Measurements from ENCODE around the gene CDR2.
"Not testable (repeated sequence)": the region's sequence is repeated elsewhere in the genome, so short reads cannot be mapped to it uniquely, and the experiment has no call there.

The CDR2 gene

GRCh38 chr16:22374311-22375116 lies at the start of gene CDR2:
Gene CDR2 (minus strand): TSS chr16:22374619. CDS start chr16:22374309, 310 bp downstream.
- DNase-seq (ENCODE audit: low spot score): peak; percentile 99

GRCh38 chr16:22423716-22424115 lies 49.3 kb upstream of the CDR2 start:
- no peak for DNase-seq (ENCODE audit: low spot score)

- no peak for DNase-seq (ENCODE audit: low spot score)
Measured at GRCh38 chr16:22421136-22421535, 46.7 kb upstream of the CDR2 start.

GRCh38 chr16:22420606-22421135 lies 46.3 kb upstream of the CDR2 start:
- no peak for DNase-seq (ENCODE audit: low spot score)

- DNase-seq (ENCODE audit: low spot score): no peak
Measured at GRCh38 chr16:22419908-22420307, 45.5 kb upstream of the CDR2 start.

GRCh38 chr16:22418826-22419225 lies 44.4 kb upstream of the CDR2 start:
- no peak for DNase-seq (ENCODE audit: low spot score)

- DNase-seq (ENCODE audit: low spot score): not testable (repeated sequence)
Measured at GRCh38 chr16:22417798-22418197, 43.4 kb upstream of the CDR2 start.

GRCh38 chr16:22417019-22417418 lies 42.6 kb upstream of the CDR2 start:
- DNase-seq (ENCODE audit: low spot score): no peak

GRCh38 chr16:22413819-22414218 lies 39.4 kb upstream of the CDR2 start:
- no peak for DNase-seq (ENCODE audit: low spot score)

- DNase-seq (ENCODE audit: low spot score): no peak
Measured at GRCh38 chr16:22407486-22407885, 33.1 kb upstream of the CDR2 start.

- DNase-seq (ENCODE audit: low spot score): no peak
Measured at GRCh38 chr16:22402191-22402590, 27.8 kb upstream of the CDR2 start.

- no peak for DNase-seq (ENCODE audit: low spot score)
Measured at GRCh38 chr16:22400900-22401299, 26.5 kb upstream of the CDR2 start.

GRCh38 chr16:22397931-22398330 lies 23.5 kb upstream of the CDR2 start:
- DNase-seq (ENCODE audit: low spot score): no peak

- no peak for DNase-seq (ENCODE audit: low spot score)
Measured at GRCh38 chr16:22397464-22397863, 23.0 kb upstream of the CDR2 start.

- no peak for DNase-seq (ENCODE audit: low spot score)
Measured at GRCh38 chr16:22395960-22396359, 21.5 kb upstream of the CDR2 start.

- DNase-seq (ENCODE audit: low spot score): no peak
Measured at GRCh38 chr16:22394121-22394520, 19.7 kb upstream of the CDR2 start.

- no peak for DNase-seq (ENCODE audit: low spot score)
Measured at GRCh38 chr16:22388101-22388644, 13.8 kb upstream of the CDR2 start.

GRCh38 chr16:22386976-22387375 lies 12.6 kb upstream of the CDR2 start:
- no peak for DNase-seq (ENCODE audit: low spot score)

GRCh38 chr16:22385196-22385595 lies 10.8 kb upstream of the CDR2 start:
- no peak for DNase-seq (ENCODE audit: low spot score)

- DNase-seq (ENCODE audit: low spot score): no peak
Measured at GRCh38 chr16:22383827-22384226, 9.4 kb upstream of the CDR2 start.

- no peak for DNase-seq (ENCODE audit: low spot score)
Measured at GRCh38 chr16:22381392-22381791, 7.0 kb upstream of the CDR2 start.

- DNase-seq (ENCODE audit: low spot score): no peak
Measured at GRCh38 chr16:22380529-22380928, 6.1 kb upstream of the CDR2 start.

- no peak for DNase-seq (ENCODE audit: low spot score)
Measured at GRCh38 chr16:22379656-22380055, 5.2 kb upstream of the CDR2 start.
